ENCODE data around the gene XPR1. TPM values are rescaled to one million over a fixed set of nuclear protein-coding genes. Genes with fewer than 3 reads are reported as not detected.
A peak's percentile ranks its signal among the peaks of the same experiment; 100 is the strongest.

The XPR1 gene
- total and polyA plus RNA-seq, 10 of the 15 experiments (the other 5 are each of a cell fraction or from before 2014, with no cell fraction given), result 1.1 to 33.9 (median 11.3) TPM

- Histone ChIP-seq H3K4me1 (ENCODE audit: control insufficient read depth, insufficient read depth, low read length) (peaks cover 22% of the 10 kb centered on the region), H4K20me1 (ENCODE audit: control insufficient read depth, insufficient read depth) (no peaks in the 10 kb centered on the region), H3K4me2 (ENCODE audit: control insufficient read depth, insufficient read depth) (peak within 1 kb of the TSS; percentile 49), H3K36me3 (ENCODE audit: control insufficient read depth in 2 of 2, insufficient read depth in 2 of 2, low read length in 1 of 2) (no peaks in the 10 kb centered on the region), H3K79me2 (ENCODE audit: control insufficient read depth, insufficient read depth, low read length) (no peaks in the 10 kb centered on the region), H3K9me3 (replicated peaks; ENCODE audit: control insufficient read depth, insufficient read depth, low read length) (no peaks in the 10 kb centered on the region), H3K27ac (ENCODE audit: control insufficient read depth, insufficient read depth) (no peak within 1 kb of the TSS), H3K4me3 (peak within 1 kb of the TSS; percentile 61), H3K9ac (ENCODE audit: control insufficient read depth, insufficient read depth, low read length) (no peak within 1 kb of the TSS; the same call in 1 of the 2 replicates), H3K27me3 (replicated peaks in 1 of 2; ENCODE audit: control insufficient read depth in 2 of 2, insufficient read depth in 2 of 2, low read length in 1 of 2) (peaks cover 0 to 3% of the 10 kb centered on the region in 2 experiments; a peak in 1 of 4 replicates), H2AFZ (ENCODE audit: control insufficient read depth, low read depth, low read length) (peak within 1 kb of the TSS; percentile 39)
- 12% methylated on average over 60 of the region's 76 CpGs for WGBS (ENCODE audit: insufficient coverage, insufficient replicate concordance, low lambda C conversion rate, missing lambda C conversion rate)
- FAIRE-seq (no peak), ATAC-seq (peak; percentile 45), DNase-seq (ENCODE audit: low read depth, low spot score) (no peak)
- no TSS peak for BruUV-seq (replicated peaks)
- intact Hi-C loops (cut with micrococcal nuclease; ENCODE audit: unreplicated experiment) (no loop called here), in situ Hi-C loops (cut with MboI) (no loop called here)
- ChIA-PET CTCF (interaction anchor here (0.6 to 19.8 kb wide), 5 partner anchors 12 to 229 kb away, joined by 3 to 344 read pairs (median 4); no protein-coding TSS in a partner anchor), POLR2A (interaction anchor here (0.6 to 1.5 kb wide), 4 partner anchors 20 to 280 kb away, joined by 3 to 7 read pairs (median 4); partner anchors contain the start of gene MR1), SMC1A (ENCODE audit: uncharacterized antibody, unreplicated experiment) (interaction anchor here (1.0 to 19.3 kb wide), 8 partner anchors 10 to 149 kb away, joined by 3 to 304 read pairs (median 4); partner anchors contain the start of gene MR1), RAD21 (ENCODE audit: unreplicated experiment) (interaction anchor here (1.0 to 16.7 kb wide), 4 partner anchors 8 to 29 kb away, joined by 5 to 215 read pairs (median 12); no protein-coding TSS in a partner anchor)
- no peak for TF ChIP-seq NBN (IDR thresholded peaks at IDR 0.05)
- peak; percentile 62; the same call in 1 of the 2 replicates for TF ChIP-seq GATAD2B (conservative IDR thresholded peaks at IDR 0.05; ENCODE audit: low read depth)
- TF ChIP-seq BACH1 (IDR thresholded peaks at IDR 0.05; ENCODE audit: borderline replicate concordance), result no peak
- no peak for TF ChIP-seq SIX5 (IDR thresholded peaks at IDR 0.05; ENCODE audit: low read depth, low read length, severe bottlenecking)
- TF ChIP-seq BHLHE40 (IDR thresholded peaks at IDR 0.05; ENCODE audit: borderline replicate concordance in 1 of 2, low read depth in 2 of 2, low read length in 1 of 2), result 0 out of 4 replicates have a peak, but pooled peaks of 1 of the 2 experiments have one; percentile 3
- TF ChIP-seq NR2F1 (conservative IDR thresholded peaks at IDR 0.05), result 0 out of 2 replicates have a peak, but pooled peaks have one; percentile 3
- peak; percentile 53 for TF ChIP-seq DPF2 (IDR thresholded peaks at IDR 0.05)
- no peak for TF ChIP-seq FOXK2 (IDR thresholded peaks at IDR 0.05)
- TF ChIP-seq IKZF1 (conservative IDR thresholded peaks at IDR 0.05), result peak; percentile 57
- no peak for TF ChIP-seq NFYB (IDR thresholded peaks at IDR 0.05; ENCODE audit: insufficient read depth, low read depth, low read length)
- TF ChIP-seq TCF7 (IDR thresholded peaks at IDR 0.05; ENCODE audit: borderline replicate concordance), result no peak
- peak; percentile 92 for TF ChIP-seq MLLT1 (IDR thresholded peaks at IDR 0.05)
- no peak for TF ChIP-seq PAX8 (IDR thresholded peaks at IDR 0.05)
- TF ChIP-seq JUNB (IDR thresholded peaks at IDR 0.05), result no peak
- no peak for TF ChIP-seq BMI1 (IDR thresholded peaks at IDR 0.05; ENCODE audit: borderline replicate concordance)
- TF ChIP-seq SUZ12 (IDR thresholded peaks at IDR 0.05; ENCODE audit: unreplicated experiment), result peak; percentile 23
These were observed 281.2 kb downstream of the XPR1 start, which contains the start of gene KIAA1614 for GRCh38 chr1:180912801-180913565. Gene KIAA1614 (plus strand): TSS chr1:180912897. CDS start chr1:180913244, 347 bp downstream.
